GM12865 (cell line): ENCODE results near the gene BCL10.
A peak's percentile ranks its signal among the peaks of the same experiment; 100 is the strongest.

ENCODE experiments used
- DNase-seq: peaks from one replicate; pipeline ENCODE4 v3.0.0; 2010; ENCODE audit warnings: low read depth
- H3K4me3 ChIP-seq: 2 replicates; pipeline ENCODE4 v1.5.1; 2011; ENCODE audit warnings: mild to moderate bottlenecking, low read depth, low read length, control low read depth
- TF ChIP-seq, protein P1 (sequence below): IDR thresholded peaks from 2 replicates; pipeline ENCODE4 v1.5.1; 2011; ENCODE audit warnings: low read length, control low read depth, low read depth, inconsistent platforms; ENCODE audit not compliant: insufficient read depth; ENCODE audit errors: missing control alignments

The BCL10 gene

DNA sequence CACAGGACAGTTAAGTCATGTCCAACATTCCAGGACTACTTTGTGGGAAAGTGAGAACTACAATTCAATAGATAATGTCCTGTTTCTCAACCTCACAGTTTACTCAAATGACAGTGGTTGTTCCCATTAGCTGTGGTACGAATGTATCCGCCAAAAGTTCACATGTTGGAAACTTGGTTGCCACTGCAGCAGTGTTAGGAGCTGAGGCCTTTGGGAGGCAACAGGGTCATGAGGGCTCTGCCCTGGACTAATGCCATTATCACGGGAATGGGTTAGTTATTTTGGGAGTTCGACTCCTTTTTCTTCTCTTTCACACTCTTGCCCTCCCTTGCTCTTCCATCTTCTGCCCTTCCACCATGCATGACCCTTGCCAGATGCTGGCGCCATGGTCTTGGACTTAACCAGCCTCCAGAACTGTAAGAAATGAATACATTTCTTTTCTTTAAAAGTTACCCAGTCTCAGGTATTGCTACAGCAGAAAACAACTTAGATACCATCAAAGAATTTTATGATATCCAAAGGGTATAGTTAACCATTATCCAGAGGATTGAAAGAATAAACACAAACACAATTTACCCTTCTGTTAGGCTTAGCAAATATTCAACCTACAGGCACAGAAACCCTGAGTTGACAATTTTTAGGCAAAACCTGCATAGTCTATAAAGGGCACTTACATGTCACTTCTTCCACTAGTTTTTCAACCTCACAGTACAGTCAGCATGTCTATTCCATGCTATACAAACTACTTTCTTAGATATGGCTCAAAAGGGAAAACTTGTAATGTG, 7.4 kb downstream of the BCL10 start:
- H3K4me3 ChIP-seq: no peak overlapping the region
- TF ChIP-seq, protein P1, sequence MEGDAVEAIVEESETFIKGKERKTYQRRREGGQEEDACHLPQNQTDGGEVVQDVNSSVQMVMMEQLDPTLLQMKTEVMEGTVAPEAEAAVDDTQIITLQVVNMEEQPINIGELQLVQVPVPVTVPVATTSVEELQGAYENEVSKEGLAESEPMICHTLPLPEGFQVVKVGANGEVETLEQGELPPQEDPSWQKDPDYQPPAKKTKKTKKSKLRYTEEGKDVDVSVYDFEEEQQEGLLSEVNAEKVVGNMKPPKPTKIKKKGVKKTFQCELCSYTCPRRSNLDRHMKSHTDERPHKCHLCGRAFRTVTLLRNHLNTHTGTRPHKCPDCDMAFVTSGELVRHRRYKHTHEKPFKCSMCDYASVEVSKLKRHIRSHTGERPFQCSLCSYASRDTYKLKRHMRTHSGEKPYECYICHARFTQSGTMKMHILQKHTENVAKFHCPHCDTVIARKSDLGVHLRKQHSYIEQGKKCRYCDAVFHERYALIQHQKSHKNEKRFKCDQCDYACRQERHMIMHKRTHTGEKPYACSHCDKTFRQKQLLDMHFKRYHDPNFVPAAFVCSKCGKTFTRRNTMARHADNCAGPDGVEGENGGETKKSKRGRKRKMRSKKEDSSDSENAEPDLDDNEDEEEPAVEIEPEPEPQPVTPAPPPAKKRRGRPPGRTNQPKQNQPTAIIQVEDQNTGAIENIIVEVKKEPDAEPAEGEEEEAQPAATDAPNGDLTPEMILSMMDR: no peak
- DNase-seq: no peak

DNA sequence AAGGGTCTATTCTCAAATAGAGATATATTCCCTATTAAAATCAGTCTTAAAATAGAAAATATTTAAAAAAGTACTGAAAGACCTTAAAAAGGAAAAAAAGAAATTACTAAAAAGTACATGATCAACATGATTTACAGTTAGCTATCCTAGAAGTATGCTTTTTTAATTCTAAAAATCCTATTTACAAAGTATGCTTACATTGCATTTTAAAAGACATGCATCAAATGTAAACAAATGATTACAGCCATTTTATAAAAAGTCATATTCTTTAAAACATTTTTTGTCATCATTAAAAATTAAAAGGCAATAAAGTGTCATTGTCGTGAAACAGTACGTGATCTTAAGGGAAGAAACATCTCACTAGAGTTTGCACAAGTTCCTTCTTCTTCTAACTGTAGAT, 9.1 kb downstream of the BCL10 start:
- H3K4me3 ChIP-seq: no peak overlapping the region
- DNase-seq: no peak
- TF ChIP-seq, protein P1: no peak

DNA sequence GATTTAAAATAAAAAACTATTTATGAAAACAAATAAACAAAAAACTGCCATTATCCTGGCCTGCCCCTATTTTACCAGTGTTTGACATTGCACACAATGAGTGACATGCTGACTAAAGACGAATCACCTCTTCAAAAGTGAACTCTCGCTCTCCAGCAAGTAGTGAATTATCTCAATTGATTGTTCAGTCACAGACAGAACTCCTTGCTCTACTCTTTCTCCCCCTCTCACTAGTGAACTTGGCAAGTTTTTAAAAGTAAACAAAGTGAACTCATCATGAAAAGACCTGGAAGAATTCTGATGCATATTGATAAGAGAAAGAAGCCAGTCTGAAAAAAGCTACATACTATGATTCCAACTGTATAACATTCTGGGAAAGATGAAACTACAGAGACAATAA, 12.3 kb downstream of the BCL10 start:
- TF ChIP-seq, protein P1: no peak
- no peak for DNase-seq
- no peak overlapping the region for H3K4me3 ChIP-seq

DNA sequence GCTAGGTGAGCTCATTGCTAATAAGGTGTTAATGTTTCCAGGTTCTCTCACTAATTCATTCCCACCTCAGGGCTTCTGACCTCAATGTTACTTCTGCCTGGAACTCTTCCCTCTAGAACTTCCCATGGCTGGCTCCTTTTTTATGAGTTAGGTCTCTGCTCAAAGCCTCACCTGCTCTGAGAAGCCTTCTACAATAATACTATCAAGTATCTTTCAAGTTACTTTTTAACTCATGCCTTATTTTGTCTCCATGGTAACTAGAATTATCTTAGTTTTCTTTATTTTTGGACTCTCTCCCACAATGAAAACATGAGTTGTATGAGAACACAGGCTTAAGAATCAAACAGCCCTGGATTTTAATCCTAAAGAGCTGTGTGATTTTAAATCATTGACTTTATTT, 13.4 kb downstream of the BCL10 start:
- no peak overlapping the region for H3K4me3 ChIP-seq
- TF ChIP-seq, protein P1: no peak
- DNase-seq: no peak

DNA sequence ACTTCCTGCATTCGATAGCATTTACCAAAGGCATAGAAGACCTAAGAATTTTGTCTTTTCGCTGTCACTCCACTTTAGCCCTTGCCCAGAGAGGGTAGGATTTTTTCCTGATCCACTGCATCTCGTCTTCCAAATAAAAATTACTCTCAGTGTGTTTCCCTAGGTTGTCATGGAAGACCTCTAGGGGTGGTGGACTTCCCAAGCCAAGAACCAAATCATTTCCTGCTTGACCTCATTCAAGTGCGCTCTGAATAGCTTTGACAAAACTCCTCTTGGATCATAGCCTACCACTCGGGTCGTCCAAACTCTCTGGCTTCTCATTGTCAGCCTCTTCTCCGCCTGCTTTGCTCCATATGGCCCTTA, 16.5 kb downstream of the BCL10 start:
- H3K4me3 ChIP-seq: peak overlapping the region; percentile 16; the same call in 1 of the 2 replicates
- no peak for DNase-seq

DNA sequence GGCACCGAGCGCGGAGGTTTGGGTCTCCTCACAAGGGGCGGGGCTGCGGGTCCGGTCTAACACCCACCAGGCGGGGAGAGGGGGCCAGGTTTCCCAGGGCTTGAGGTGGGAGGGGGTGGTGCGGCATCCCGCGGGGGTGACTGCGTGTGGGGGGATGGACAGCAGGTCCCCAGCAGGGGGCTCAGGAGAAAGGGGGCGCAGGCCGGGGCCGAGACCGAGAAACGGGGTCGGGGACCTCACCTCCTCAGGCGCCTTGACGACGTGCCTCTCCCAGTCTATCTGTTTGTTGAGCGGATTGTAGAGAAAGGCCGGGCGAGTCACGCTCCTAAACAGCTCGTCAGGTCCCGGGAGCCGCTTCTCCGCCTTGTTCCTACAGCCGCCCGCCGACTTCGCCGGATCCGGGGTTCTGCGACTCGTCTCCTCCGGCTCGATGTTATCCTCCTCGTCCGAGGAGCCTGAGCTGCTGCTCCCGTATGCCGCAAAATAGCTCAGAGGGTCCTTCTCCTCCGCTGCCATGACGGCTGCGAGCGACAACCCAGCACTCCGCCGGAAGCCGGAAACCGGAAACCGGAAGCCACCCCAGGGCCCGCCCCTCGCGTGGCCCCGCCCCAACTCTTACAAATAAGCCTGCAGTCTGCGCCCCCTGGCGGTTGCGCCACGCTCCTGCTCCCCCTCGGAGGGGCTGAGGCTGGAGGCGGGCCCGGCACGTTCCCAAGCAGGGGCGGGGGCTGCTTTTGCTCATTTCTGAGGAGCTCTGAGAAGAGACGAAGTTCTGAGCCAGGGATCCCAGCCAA, 17.1 kb downstream of the BCL10 start, which contains the start of gene C1orf52:
TSS of gene C1orf52 (minus strand) at position 545 of the 794 bp plus-strand sequence. CDS start at position 516, 29 bp downstream.
- TF ChIP-seq, protein P1: peak; percentile 95
- DNase-seq: peak; percentile 95

More for the DNA sequence above, 16.5 kb downstream of the BCL10 start:
- TF ChIP-seq, protein P1: no peak

More for the DNA sequence above, 17.1 kb downstream of the BCL10 start, which contains the start of gene C1orf52:
- peak within 1 kb of the TSS; percentile 79 for H3K4me3 ChIP-seq
